WTC11 (cell line): Measurements from ENCODE around the gene APOO. TPM values are rescaled to one million over a fixed set of nuclear protein-coding genes. Genes with fewer than 3 reads are reported as not detected.
A peak's percentile ranks its signal among the peaks of the same experiment; 100 is the strongest.

Source experiments
- ATAC-seq: fragments of 200-7000 bp; cut with Tn5 transposase; 2 replicates; pipeline ENCODE4 v1.10.0; 2021; ENCODE audit warnings: mild to moderate bottlenecking, moderate library complexity
- CTCF ChIA-PET: fragments of 300-600 bp; sonication (Branson Sonifier 250); formaldehyde crosslinking; loops from one replicate; lab custom pipeline; 2021; ENCODE audit warnings: antibody characterized with exemption; lab: Charles Lee
- POLR2A ChIA-PET: fragments of 350-600 bp; sonication (Branson Sonifier 250); formaldehyde crosslinking; loops from one replicate; lab custom pipeline; 2021; ENCODE audit warnings: antibody characterized with exemption; lab: Charles Lee
- DNase-seq: peaks from one replicate; pipeline ENCODE4 v3.0.0; 2021; ENCODE audit warnings: low spot score
- H3K27ac Mint-ChIP-seq: 2 replicates; pipeline ENCODE4 v1.8.0; 2021; ENCODE audit warnings: mixed read lengths
- H3K27me3 Mint-ChIP-seq: 2 replicates; pipeline ENCODE4 v1.8.0; 2021; ENCODE audit warnings: low read depth, mild to moderate bottlenecking, moderate library complexity, mixed read lengths
- H3K36me3 Mint-ChIP-seq: 2 replicates; pipeline ENCODE4 v1.8.0; 2021; ENCODE audit warnings: mixed read lengths
- H3K4me1 Mint-ChIP-seq: 2 replicates; pipeline ENCODE4 v1.8.0; 2022; ENCODE audit warnings: mixed read lengths
- H3K4me3 Mint-ChIP-seq: 2 replicates; pipeline ENCODE4 v1.8.0; 2021; ENCODE audit warnings: mild to moderate bottlenecking, moderate library complexity, mixed read lengths
- H3K9me3 Mint-ChIP-seq: 2 replicates; pipeline ENCODE4 v1.8.0; 2021; ENCODE audit warnings: mixed read lengths
- ATF1 ChIP-seq: sonication (generic); formaldehyde crosslinking; IDR thresholded peaks from 2 replicates; pipeline ENCODE4 v1.8.1; 2023; ENCODE audit warnings: mild to moderate bottlenecking, moderate library complexity, missing genetic modification reagents
- ETV6 ChIP-seq: sonication (generic); formaldehyde crosslinking; IDR thresholded peaks from 2 replicates; pipeline ENCODE4 v1.8.1; 2022; ENCODE audit warnings: mild to moderate bottlenecking, missing genetic modification reagents
- FOXJ3 ChIP-seq: sonication (generic); formaldehyde crosslinking; IDR thresholded peaks from 2 replicates; pipeline ENCODE4 v1.9.0; 2021; ENCODE audit warnings: missing genetic modification reagents, mild to moderate bottlenecking, borderline replicate concordance
- FOXP1 ChIP-seq: sonication (generic); formaldehyde crosslinking; IDR thresholded peaks from 2 replicates; pipeline ENCODE4 v1.8.0; 2022; ENCODE audit warnings: missing genetic modification reagents, mild to moderate bottlenecking, moderate library complexity, borderline replicate concordance
- GTF2I ChIP-seq: fragments of 250-450 bp; sonication (Bioruptor Pico); conservative IDR thresholded peaks from 2 replicates; pipeline ENCODE4 v1.4.0; 2021; ENCODE audit warnings: mild to moderate bottlenecking
- KAT7 ChIP-seq: sonication (generic); formaldehyde crosslinking; IDR thresholded peaks from 2 replicates; pipeline ENCODE4 v1.8.1; 2023; ENCODE audit warnings: missing genetic modification reagents, mild to moderate bottlenecking, borderline replicate concordance
- NFE2L1 ChIP-seq: sonication (generic); formaldehyde crosslinking; IDR thresholded peaks from 2 replicates; pipeline ENCODE4 v1.8.1; 2023; ENCODE audit warnings: missing genetic modification reagents
- NFYB ChIP-seq: sonication (generic); formaldehyde crosslinking; conservative IDR thresholded peaks from 2 replicates; pipeline ENCODE4 v1.8.0; 2022; ENCODE audit warnings: low read depth, missing genetic modification reagents
- PRDM15 ChIP-seq: sonication (generic); formaldehyde crosslinking; IDR thresholded peaks from 2 replicates; pipeline ENCODE4 v1.8.0; 2022; ENCODE audit warnings: missing genetic modification reagents
- RORB ChIP-seq: fragments of 250-450 bp; sonication (Bioruptor Pico); IDR thresholded peaks from 2 replicates; pipeline ENCODE4 v1.9.0; 2021; ENCODE audit warnings: mild to moderate bottlenecking
- ZNF138 ChIP-seq: sonication (generic); formaldehyde crosslinking; conservative IDR thresholded peaks from 2 replicates; pipeline ENCODE4 v1.8.1; 2022; ENCODE audit warnings: mild to moderate bottlenecking, moderate library complexity, missing genetic modification reagents
- ZNF281 ChIP-seq: sonication (generic); formaldehyde crosslinking; IDR thresholded peaks from 2 replicates; pipeline ENCODE4 v1.8.0; 2023; ENCODE audit warnings: mild to moderate bottlenecking, missing genetic modification reagents
- ZNF317 ChIP-seq: sonication (generic); formaldehyde crosslinking; IDR thresholded peaks from 2 replicates; pipeline ENCODE4 v1.8.1; 2023; ENCODE audit warnings: low read depth, mild to moderate bottlenecking, moderate library complexity, missing genetic modification reagents, borderline replicate concordance
- ZNF396 ChIP-seq: fragments of 250-450 bp; sonication (Bioruptor Pico); IDR thresholded peaks from 2 replicates; pipeline ENCODE4 v1.8.0; 2021; ENCODE audit warnings: mild to moderate bottlenecking, moderate library complexity, borderline replicate concordance
- ZNF416 ChIP-seq: fragments of 250-450 bp; sonication (Bioruptor Pico); IDR thresholded peaks from 2 replicates; pipeline ENCODE4 v1.9.0; 2021; ENCODE audit warnings: mild to moderate bottlenecking, inconsistent platforms
- ZNF425 ChIP-seq: fragments of 250-450 bp; sonication (Bioruptor Pico); conservative IDR thresholded peaks from 2 replicates; pipeline ENCODE4 v1.9.0; 2021; ENCODE audit warnings: mild to moderate bottlenecking
- ZNF671 ChIP-seq: fragments of 250-450 bp; sonication (Bioruptor Pico); IDR thresholded peaks from 2 replicates; pipeline ENCODE4 v1.8.0; 2021; ENCODE audit warnings: mild to moderate bottlenecking
- total RNA-seq: library from RNA; stranded (reverse); gene quantifications from 3 replicates; pipeline ENCODE4 v1.2.3, GENCODE V29; 2021
- TF ChIP-seq, protein P1 (sequence below): sonication (generic); formaldehyde crosslinking; IDR thresholded peaks from 2 replicates; pipeline ENCODE4 v1.8.1; 2022; ENCODE audit warnings: mild to moderate bottlenecking, missing genetic modification reagents, moderate library complexity, borderline replicate concordance
- TF ChIP-seq, protein P2 (sequence below): sonication (generic); formaldehyde crosslinking; IDR thresholded peaks from 2 replicates; pipeline ENCODE4 v1.8.0; 2022; ENCODE audit warnings: mild to moderate bottlenecking, missing genetic modification reagents
- TF ChIP-seq, protein P3 (sequence below): sonication (generic); formaldehyde crosslinking; IDR thresholded peaks from 2 replicates; pipeline ENCODE4 v1.8.1; 2023; ENCODE audit warnings: mild to moderate bottlenecking, missing genetic modification reagents, borderline replicate concordance

APOO gene
- total RNA-seq, 1 experiment from 2014 or later = 55.5 TPM

- TF ChIP-seq ZNF281 (CRISPR knock-in tag) = no peak
- no peak for TF ChIP-seq ZNF416
- TF ChIP-seq ATF1 (CRISPR knock-in tag) = no peak
Measured at GRCh38 chrX:23926015-23926414, 18.3 kb upstream of the APOO start (continued).

- ATAC-seq (peak; percentile 65), DNase-seq (peak; percentile 36)
- no peaks in the 10 kb centered on the region for H3K36me3 Mint-ChIP-seq
- H3K4me3 Mint-ChIP-seq = no peak overlapping the region
- H3K9me3 Mint-ChIP-seq = no peaks in the 10 kb centered on the region
- TF ChIP-seq ZNF317 (CRISPR knock-in tag) (no peak), ETV6 (CRISPR knock-in tag) (no peak), ZNF396 (CRISPR knock-in tag) (no peak), ZNF671 (CRISPR knock-in tag) (no peak), PRDM15 (CRISPR knock-in tag) (no peak), ZNF138 (no peak), FOXJ3 (CRISPR knock-in tag) (no peak), FOXP1 (CRISPR knock-in tag) (no peak), GTF2I (CRISPR knock-in tag) (no peak), NFE2L1 (CRISPR knock-in tag) (no peak), ZNF425 (CRISPR knock-in tag) (no peak), KAT7 (no peak), NFYB (CRISPR knock-in tag) (no peak), RORB (CRISPR knock-in tag) (no peak)
- TF ChIP-seq, protein P1, sequence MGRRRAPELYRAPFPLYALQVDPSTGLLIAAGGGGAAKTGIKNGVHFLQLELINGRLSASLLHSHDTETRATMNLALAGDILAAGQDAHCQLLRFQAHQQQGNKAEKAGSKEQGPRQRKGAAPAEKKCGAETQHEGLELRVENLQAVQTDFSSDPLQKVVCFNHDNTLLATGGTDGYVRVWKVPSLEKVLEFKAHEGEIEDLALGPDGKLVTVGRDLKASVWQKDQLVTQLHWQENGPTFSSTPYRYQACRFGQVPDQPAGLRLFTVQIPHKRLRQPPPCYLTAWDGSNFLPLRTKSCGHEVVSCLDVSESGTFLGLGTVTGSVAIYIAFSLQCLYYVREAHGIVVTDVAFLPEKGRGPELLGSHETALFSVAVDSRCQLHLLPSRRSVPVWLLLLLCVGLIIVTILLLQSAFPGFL (CRISPR knock-in tag) = no peak
- TF ChIP-seq, protein P2, sequence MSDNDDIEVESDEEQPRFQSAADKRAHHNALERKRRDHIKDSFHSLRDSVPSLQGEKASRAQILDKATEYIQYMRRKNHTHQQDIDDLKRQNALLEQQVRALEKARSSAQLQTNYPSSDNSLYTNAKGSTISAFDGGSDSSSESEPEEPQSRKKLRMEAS (CRISPR knock-in tag) = no peak
- TF ChIP-seq, protein P3, sequence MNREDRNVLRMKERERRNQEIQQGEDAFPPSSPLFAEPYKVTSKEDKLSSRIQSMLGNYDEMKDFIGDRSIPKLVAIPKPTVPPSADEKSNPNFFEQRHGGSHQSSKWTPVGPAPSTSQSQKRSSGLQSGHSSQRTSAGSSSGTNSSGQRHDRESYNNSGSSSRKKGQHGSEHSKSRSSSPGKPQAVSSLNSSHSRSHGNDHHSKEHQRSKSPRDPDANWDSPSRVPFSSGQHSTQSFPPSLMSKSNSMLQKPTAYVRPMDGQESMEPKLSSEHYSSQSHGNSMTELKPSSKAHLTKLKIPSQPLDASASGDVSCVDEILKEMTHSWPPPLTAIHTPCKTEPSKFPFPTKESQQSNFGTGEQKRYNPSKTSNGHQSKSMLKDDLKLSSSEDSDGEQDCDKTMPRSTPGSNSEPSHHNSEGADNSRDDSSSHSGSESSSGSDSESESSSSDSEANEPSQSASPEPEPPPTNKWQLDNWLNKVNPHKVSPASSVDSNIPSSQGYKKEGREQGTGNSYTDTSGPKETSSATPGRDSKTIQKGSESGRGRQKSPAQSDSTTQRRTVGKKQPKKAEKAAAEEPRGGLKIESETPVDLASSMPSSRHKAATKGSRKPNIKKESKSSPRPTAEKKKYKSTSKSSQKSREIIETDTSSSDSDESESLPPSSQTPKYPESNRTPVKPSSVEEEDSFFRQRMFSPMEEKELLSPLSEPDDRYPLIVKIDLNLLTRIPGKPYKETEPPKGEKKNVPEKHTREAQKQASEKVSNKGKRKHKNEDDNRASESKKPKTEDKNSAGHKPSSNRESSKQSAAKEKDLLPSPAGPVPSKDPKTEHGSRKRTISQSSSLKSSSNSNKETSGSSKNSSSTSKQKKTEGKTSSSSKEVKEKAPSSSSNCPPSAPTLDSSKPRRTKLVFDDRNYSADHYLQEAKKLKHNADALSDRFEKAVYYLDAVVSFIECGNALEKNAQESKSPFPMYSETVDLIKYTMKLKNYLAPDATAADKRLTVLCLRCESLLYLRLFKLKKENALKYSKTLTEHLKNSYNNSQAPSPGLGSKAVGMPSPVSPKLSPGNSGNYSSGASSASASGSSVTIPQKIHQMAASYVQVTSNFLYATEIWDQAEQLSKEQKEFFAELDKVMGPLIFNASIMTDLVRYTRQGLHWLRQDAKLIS = no peak
- H3K4me1 Mint-ChIP-seq = 0 out of 2 replicates have a peak, but pooled peaks cover 4% of the 10 kb centered on the region
- ChIA-PET POLR2A (no interaction called here), CTCF (interaction anchor here (1.1 kb wide), 1 partner anchor 134 kb away, joined by 7 read pairs; no protein-coding TSS in a partner anchor)
- no peaks in the 10 kb centered on the region for H3K27me3 Mint-ChIP-seq
- H3K27ac Mint-ChIP-seq = peak overlapping the region; percentile 47; the same call in 1 of the 2 replicates
Measured at GRCh38 chrX:23919706-23920320, 12.1 kb upstream of the APOO start.
